HepG2 (cell line): ENCODE data around the gene RPS6KB1. TPM values are rescaled to one million over a fixed set of nuclear protein-coding genes. Genes with fewer than 3 reads are reported as not detected.
A peak's percentile ranks its signal among the peaks of the same experiment; 100 is the strongest.

Experiments
- DZIP1 ChIP-seq: sonication (generic); formaldehyde crosslinking; IDR thresholded peaks from 2 replicates; pipeline ENCODE4 v1.5.0; 2020; ENCODE audit warnings: mild to moderate bottlenecking, missing genetic modification reagents
- FLYWCH1 ChIP-seq: sonication (generic); formaldehyde crosslinking; IDR thresholded peaks from 2 replicates; pipeline ENCODE4 v1.8.1; 2023; ENCODE audit warnings: mild to moderate bottlenecking, missing genetic modification reagents
- NFE2 ChIP-seq: sonication (generic); formaldehyde crosslinking; IDR thresholded peaks from 2 replicates; pipeline ENCODE4 v1.4.0; 2020; ENCODE audit warnings: missing genetic modification reagents
- SAP130 ChIP-seq: IDR thresholded peaks from 2 replicates; pipeline ENCODE4 v1.6.1; 2016; ENCODE audit warnings: low read depth
- SIN3A ChIP-seq: IDR thresholded peaks from 2 replicates; pipeline ENCODE4 v1.6.1; 2011; ENCODE audit warnings: low read depth, mild to moderate bottlenecking, control low read depth, low read length, borderline replicate concordance
- SNAI1 ChIP-seq: sonication (generic); formaldehyde crosslinking; IDR thresholded peaks from 2 replicates; pipeline ENCODE4 v1.5.0; 2020; ENCODE audit warnings: mild to moderate bottlenecking, missing genetic modification reagents, borderline replicate concordance
- ZFP41 ChIP-seq: sonication (generic); formaldehyde crosslinking; IDR thresholded peaks from 2 replicates; pipeline ENCODE4 v1.4.0; 2020; ENCODE audit warnings: mild to moderate bottlenecking, missing genetic modification reagents, borderline replicate concordance
- ZFP82 ChIP-seq: sonication (generic); formaldehyde crosslinking; IDR thresholded peaks from 2 replicates; pipeline ENCODE4 v1.5.1; 2020; ENCODE audit warnings: mild to moderate bottlenecking, missing genetic modification reagents, borderline replicate concordance
- ZNF138 ChIP-seq: sonication (generic); formaldehyde crosslinking; IDR thresholded peaks from 2 replicates; pipeline ENCODE4 v1.5.0; 2020; ENCODE audit warnings: mild to moderate bottlenecking, low read depth, missing genetic modification reagents
- ZNF142 ChIP-seq: sonication (generic); formaldehyde crosslinking; IDR thresholded peaks from 2 replicates; pipeline ENCODE4 v1.4.0; 2020; ENCODE audit warnings: missing genetic modification reagents
- ZNF18 ChIP-seq: sonication (generic); formaldehyde crosslinking; IDR thresholded peaks from 2 replicates; pipeline ENCODE4 v1.8.0; 2022; ENCODE audit warnings: mild to moderate bottlenecking, missing genetic modification reagents; ENCODE audit not compliant: insufficient replicate concordance
- polyA plus RNA-seq, 8 experiments: library from polyadenylated mRNA; depleted of rRNA in 3 of 8; stranded (reverse) in 7 of 8; unstranded in 1 of 8; fragments of >200 nt; fragmentation: Illumina TruSeq in 4 of 8; extraction: Trizol in 4 of 8; gene quantifications; 2 replicates each; pipeline versions ENCODE4 v1.2.1 to v1.2.3, GENCODE V29; 2011 to 2016; ENCODE audit warnings: low read depth in 4 of 8, missing spikeins in 1 of 8, mixed read lengths in 1 of 8; ENCODE audit not compliant: insufficient read depth in 1 of 8
- total RNA-seq, 5 experiments: library from RNA; depleted of rRNA; stranded (reverse); fragments of >200 nt; fragmentation: Illumina TruSeq; extraction: Trizol; gene quantifications; 2 replicates each; pipeline ENCODE4 v1.2.3, GENCODE V29; 2016; ENCODE audit warnings: low read depth in 1 of 5

RPS6KB1 gene
- total and polyA plus RNA-seq, 2 of the 13 experiments (the other 11 are each of a cell fraction or from before 2014, with no cell fraction given) = 16.5 to 42.2 TPM

GRCh38 chr17:59893676-59894100, 767 bp downstream of the RPS6KB1 start (continued):
- TF ChIP-seq ZNF18 (CRISPR knock-in tag) (peak; percentile 49), ZFP41 (no peak), FLYWCH1 (no peak), SAP130 (CRISPR knock-in tag) (peak; percentile 62), SIN3A (peak; percentile 97), ZNF138 (CRISPR knock-in tag) (no peak), DZIP1 (CRISPR knock-in tag) (0 out of 2 replicates have a peak, but pooled peaks have one; percentile 13), SNAI1 (CRISPR knock-in tag) (peak; percentile 3; the same call in 1 of the 2 replicates), ZNF142 (no peak), ZFP82 (CRISPR knock-in tag) (peak; percentile 77; the same call in 1 of the 2 replicates), NFE2 (CRISPR knock-in tag) (no peak)
- TF ChIP-seq, all 625 proteins: peak for 16
